HEK293 (cell line): Measurements from ENCODE around the gene FAM184A.

Experiments
- CTCF ChIP-seq: fragments of 450-650 bp; formaldehyde crosslinking; IDR thresholded peaks from 2 replicates; pipeline ENCODE4 v1.5.1; 2016; ENCODE audit warnings: missing biosample characterization, missing genetic modification characterization
- GLIS2 ChIP-seq: fragments of 450-650 bp; formaldehyde crosslinking; IDR thresholded peaks from 2 replicates; pipeline ENCODE4 v1.5.1; 2016; ENCODE audit warnings: missing biosample characterization, missing genetic modification characterization
- OSR2 ChIP-seq: fragments of 450-650 bp; formaldehyde crosslinking; IDR thresholded peaks from 2 replicates; pipeline ENCODE4 v1.5.1; 2016; ENCODE audit warnings: missing biosample characterization, missing genetic modification characterization
- ZBTB44 ChIP-seq: fragments of 450-650 bp; IDR thresholded peaks from 2 replicates; pipeline ENCODE4 v1.5.1; 2018; ENCODE audit warnings: missing biosample characterization, mild to moderate bottlenecking, missing genetic modification characterization
- ZNF133 ChIP-seq: fragments of 450-650 bp; formaldehyde crosslinking; IDR thresholded peaks from 2 replicates; pipeline ENCODE4 v1.5.1; 2016; ENCODE audit warnings: missing biosample characterization, missing genetic modification characterization
- ZNF146 ChIP-seq: fragments of 450-650 bp; formaldehyde crosslinking; IDR thresholded peaks from 2 replicates; pipeline ENCODE4 v1.5.1; 2016; ENCODE audit warnings: missing biosample characterization, missing genetic modification characterization
- ZNF221 ChIP-seq: fragments of 450-650 bp; formaldehyde crosslinking; IDR thresholded peaks from 2 replicates; pipeline ENCODE4 v1.5.1; 2017; ENCODE audit warnings: missing biosample characterization, missing genetic modification characterization, borderline replicate concordance
- ZNF549 ChIP-seq: fragments of 450-650 bp; IDR thresholded peaks from 2 replicates; pipeline ENCODE4 v1.5.1; 2018; ENCODE audit warnings: missing biosample characterization, missing genetic modification characterization, mild to moderate bottlenecking, inconsistent platforms, moderate library complexity
- ZNF629 ChIP-seq: fragments of 450-650 bp; formaldehyde crosslinking; IDR thresholded peaks from 2 replicates; pipeline ENCODE4 v1.5.1; 2017; ENCODE audit warnings: missing biosample characterization, missing genetic modification characterization
- ZNF777 ChIP-seq: fragments of 450-650 bp; formaldehyde crosslinking; IDR thresholded peaks from 2 replicates; pipeline ENCODE4 v1.5.1; 2017; ENCODE audit warnings: missing biosample characterization, missing genetic modification characterization, borderline replicate concordance
- TF ChIP-seq, protein P1 (sequence below): sonication (generic); formaldehyde crosslinking; IDR thresholded peaks from 2 replicates; pipeline ENCODE4 v1.8.1; 2022; ENCODE audit warnings: mild to moderate bottlenecking, moderate library complexity, missing genetic modification reagents
- TF ChIP-seq, protein P2 (sequence below): fragments of 450-650 bp; formaldehyde crosslinking; IDR thresholded peaks from 2 replicates; pipeline ENCODE4 v1.5.1; 2016; ENCODE audit warnings: missing biosample characterization, missing genetic modification characterization
- TF ChIP-seq, protein P3 (sequence below): fragments of 450-650 bp; formaldehyde crosslinking; IDR thresholded peaks from 2 replicates; pipeline ENCODE4 v1.5.1; 2016; ENCODE audit warnings: missing biosample characterization, missing genetic modification characterization, low read depth

GRCh38 chr6:118934461-118935330 lies 143.8 kb downstream of the FAM184A start, which contains the start of gene MCM9:
- no peak for TF ChIP-seq OSR2
- no peak for TF ChIP-seq CTCF (tag by site-specific recombination)
- peak; percentile 30; the same call in 1 of the 2 replicates for TF ChIP-seq ZNF777
- TF ChIP-seq ZNF146 (tag by site-specific recombination), result no peak
- no peak for TF ChIP-seq ZNF221 (tag by site-specific recombination)
- TF ChIP-seq, protein P1, sequence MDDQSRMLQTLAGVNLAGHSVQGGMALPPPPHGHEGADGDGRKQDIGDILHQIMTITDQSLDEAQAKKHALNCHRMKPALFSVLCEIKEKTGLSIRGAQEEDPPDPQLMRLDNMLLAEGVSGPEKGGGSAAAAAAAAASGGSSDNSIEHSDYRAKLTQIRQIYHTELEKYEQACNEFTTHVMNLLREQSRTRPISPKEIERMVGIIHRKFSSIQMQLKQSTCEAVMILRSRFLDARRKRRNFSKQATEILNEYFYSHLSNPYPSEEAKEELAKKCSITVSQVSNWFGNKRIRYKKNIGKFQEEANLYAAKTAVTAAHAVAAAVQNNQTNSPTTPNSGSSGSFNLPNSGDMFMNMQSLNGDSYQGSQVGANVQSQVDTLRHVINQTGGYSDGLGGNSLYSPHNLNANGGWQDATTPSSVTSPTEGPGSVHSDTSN (CRISPR knock-in tag), result no peak
- TF ChIP-seq ZNF549 (tag by site-specific recombination), result no peak
- TF ChIP-seq GLIS2, result peak; percentile 10; the same call in 1 of the 2 replicates
- TF ChIP-seq, protein P2, sequence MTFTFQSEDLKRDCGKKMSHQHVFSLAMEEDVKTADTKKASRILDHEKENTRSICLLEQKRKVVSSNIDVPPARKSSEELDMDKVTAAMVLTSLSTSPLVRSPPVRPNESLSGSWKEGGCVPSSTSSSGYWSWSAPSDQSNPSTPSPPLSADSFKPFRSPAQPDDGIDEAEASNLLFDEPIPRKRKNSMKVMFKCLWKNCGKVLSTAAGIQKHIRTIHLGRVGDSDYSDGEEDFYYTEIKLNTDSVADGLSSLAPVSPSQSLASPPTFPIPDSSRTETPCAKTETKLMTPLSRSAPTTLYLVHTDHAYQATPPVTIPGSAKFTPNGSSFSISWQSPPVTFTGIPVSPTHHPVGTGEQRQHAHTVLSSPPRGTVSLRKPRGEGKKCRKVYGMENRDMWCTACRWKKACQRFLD, result no peak
- TF ChIP-seq ZNF629 (tag by site-specific recombination), result peak; percentile 28; the same call in 1 of the 2 replicates
- TF ChIP-seq ZBTB44 (tag by site-specific recombination), result no peak
- TF ChIP-seq, protein P3, sequence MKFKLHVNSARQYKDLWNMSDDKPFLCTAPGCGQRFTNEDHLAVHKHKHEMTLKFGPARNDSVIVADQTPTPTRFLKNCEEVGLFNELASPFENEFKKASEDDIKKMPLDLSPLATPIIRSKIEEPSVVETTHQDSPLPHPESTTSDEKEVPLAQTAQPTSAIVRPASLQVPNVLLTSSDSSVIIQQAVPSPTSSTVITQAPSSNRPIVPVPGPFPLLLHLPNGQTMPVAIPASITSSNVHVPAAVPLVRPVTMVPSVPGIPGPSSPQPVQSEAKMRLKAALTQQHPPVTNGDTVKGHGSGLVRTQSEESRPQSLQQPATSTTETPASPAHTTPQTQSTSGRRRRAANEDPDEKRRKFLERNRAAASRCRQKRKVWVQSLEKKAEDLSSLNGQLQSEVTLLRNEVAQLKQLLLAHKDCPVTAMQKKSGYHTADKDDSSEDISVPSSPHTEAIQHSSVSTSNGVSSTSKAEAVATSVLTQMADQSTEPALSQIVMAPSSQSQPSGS (tag by site-specific recombination), result no peak
- TF ChIP-seq ZNF133, result no peak
